GM19351 (cell line): ENCODE results near the gene PTPA.

Experiments
- ATAC-seq: cut with Tn5 transposase; IDR thresholded peaks from one replicate; pipeline ENCODE4 v1.9.1; 2021; ENCODE audit warnings: mild to moderate bottlenecking, moderate library complexity; ENCODE audit not compliant: unreplicated experiment

The PTPA gene

GRCh38 chr9:129110740-129111527 is at the start of gene PTPA, which contains the start of gene CRAT:
PTPA (plus strand) TSS chr9:129111415; CDS start chr9:129111601, 186 bp downstream.
CRAT (minus strand) TSS chr9:129110793; CDS start chr9:129110509, 284 bp downstream.
- ATAC-seq, result peak; percentile 77

- ATAC-seq, result no peak
These were observed 48.2 kb upstream of the PTPA start for GRCh38 chr9:129063061-129063460.

DNA sequence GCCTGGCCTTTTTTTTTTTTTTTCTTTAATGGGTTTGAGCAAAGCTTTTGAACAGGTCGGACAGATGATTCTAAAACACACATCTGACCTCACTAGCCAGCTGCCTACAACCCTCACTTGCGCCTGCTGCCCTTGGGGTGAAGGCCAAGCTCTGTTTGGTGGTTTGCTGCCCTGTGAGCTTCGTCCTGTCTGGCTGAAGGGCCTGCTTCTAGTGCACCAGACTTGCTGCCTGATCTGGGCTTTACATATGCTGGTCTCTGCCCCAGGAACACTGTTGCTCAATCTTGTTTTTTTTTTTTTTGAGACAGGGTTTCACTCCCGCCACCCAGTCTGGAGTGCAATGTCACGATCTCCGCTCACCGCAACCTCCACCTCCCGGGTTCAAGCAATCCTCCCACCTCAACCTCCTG is 46.7 kb upstream of the PTPA start:
- no peak for ATAC-seq

DNA sequence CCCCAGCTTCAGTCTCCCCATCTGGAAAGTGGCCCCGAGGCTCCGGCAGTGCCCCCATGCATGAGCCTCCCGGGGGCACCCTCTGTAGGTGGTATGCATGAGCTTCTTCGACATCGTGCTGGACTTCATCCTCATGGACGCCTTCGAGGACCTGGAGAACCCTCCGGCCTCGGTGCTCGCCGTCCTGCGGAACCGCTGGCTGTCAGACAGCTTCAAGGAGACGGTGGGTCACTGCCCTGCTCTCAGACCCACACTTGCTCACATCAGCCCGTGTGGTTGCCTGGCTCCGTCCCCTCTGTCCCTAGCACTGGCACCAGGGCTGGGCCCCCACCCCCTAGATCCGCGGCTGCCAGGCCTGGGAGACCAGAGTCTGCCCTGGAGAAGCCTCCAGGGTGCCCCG is 43.1 kb upstream of the PTPA start:
- no peak for ATAC-seq

GRCh38 chr9:129068990-129069861 is 42.0 kb upstream of the PTPA start:
- ATAC-seq, result no peak

DNA sequence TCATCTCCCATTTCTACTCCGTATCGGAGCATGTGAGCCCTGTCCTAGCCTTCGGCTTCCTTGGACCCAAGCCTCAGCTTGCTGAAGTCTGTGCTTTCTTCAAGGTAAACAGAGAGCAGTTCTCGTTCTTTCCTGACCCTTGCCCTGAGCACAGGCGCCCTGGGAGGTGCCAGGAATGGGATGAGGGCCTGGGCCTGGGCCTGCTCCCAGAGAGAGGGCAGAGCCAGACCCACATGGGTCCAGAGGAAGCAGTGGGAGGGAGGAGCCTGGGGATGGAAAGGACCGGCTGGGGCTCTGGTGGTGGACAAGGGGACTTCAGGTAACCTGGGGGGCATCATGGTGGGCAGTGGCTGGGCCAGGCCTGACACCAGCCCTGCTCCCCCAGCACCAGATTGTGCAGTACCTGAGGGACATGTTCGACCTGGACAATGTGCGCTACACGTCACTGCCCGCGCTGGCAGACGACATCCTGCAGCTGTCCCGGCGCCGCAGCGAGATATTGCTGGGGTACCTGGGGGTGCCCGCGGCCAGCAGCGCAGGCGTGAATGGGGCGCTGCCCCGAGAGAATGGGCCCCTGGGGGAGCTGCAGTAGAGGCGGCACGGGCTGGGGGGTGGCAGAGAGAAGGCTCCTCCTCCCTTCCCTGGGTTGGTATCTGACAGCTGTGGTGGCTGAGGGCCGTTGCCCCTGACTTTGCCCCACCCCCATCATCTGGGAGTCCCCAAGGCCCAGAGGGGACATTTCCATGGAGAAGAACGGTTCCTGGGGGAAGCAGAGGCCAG is 41.2 kb upstream of the PTPA start:
- no peak for ATAC-seq

GRCh38 chr9:129070696-129071525 is 40.3 kb upstream of the PTPA start:
- ATAC-seq, result no peak

DNA sequence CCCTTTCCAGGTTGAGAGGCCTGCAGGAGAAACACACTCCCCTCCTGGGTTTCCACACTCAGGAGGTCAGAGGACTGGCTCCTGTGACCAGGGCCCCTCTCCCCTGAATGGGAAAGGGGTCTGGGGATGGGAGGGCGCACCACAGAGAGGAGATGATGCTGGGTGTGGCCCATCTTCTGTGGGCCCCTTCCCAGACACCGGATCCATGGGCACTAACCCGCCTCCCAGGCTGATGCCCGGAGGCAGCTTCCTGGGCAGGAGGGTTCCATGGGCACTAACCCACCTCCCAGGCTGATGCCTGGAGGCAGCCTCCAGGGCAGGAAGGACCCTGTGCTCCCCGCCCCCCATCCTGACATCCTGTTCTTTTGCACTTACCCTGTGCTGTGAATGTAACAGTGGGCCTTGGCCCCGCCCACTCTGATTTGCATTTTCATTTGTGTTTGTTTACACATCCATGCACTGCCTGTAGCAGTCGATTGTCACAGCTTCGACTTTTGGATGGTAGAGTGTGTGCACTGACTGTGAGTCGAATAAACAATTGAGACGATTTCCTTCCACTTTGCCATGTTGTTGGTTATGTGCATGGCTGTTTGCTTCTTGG is 39.6 kb upstream of the PTPA start:
- ATAC-seq, result no peak

DNA sequence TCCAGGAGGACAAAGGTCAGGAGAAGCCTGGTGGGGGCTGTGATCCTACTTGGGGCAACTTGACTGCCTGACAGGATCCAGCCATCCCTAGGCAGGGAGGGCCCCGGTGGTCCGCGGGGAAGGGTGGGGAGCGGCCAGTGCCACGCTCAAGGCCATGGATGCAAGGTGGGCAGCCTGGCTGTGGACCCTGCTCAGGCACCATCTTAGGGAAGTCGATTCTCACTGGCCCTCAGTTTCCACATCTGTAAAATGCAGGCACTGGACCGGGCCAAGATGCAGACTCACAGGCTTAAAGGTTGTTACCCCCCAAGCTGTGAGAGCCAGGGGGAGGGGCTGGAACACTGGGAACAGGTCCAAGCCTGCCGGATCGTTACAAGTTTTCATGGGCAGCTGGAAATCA is 39.0 kb upstream of the PTPA start:
- ATAC-seq, result no peak

DNA sequence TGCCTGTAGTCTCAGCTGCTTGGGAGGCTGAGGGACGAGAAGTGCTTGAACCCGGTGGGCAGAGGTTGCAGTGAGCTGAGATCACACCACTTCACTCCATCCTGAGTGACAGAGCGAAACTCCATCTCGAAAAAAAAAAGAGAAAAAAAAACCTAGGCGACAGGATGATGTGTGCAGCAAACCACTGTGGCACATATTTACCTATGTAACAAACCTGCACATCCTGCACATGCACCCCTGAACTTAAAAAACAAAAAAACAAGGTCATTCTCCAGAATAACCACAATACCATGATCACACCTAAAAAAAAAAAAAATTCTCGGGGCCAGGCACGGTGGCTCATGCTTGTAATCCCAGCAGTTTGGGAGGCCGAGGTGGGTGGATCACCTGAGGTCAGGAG is 37.8 kb upstream of the PTPA start:
- no peak for ATAC-seq

DNA sequence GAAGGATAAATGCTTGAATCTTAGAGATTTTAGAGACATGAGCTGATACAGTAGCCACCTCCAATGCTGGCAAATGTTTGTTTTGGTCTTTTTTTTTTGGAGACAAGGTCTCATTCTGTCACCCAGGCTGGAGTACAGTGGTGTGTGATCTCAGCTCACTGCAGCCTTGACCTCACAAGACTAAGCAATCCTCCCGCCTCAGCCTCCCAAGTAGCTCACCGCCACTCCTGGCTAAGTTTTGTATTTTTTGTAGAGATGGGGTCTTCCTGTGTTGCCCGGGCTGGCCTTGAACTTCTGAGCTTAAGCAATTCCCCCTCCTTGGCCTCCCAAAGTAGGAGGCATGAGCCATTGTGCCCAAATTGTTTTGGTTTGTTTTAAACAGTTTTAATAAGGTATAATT is 37.1 kb upstream of the PTPA start:
- no peak for ATAC-seq

DNA sequence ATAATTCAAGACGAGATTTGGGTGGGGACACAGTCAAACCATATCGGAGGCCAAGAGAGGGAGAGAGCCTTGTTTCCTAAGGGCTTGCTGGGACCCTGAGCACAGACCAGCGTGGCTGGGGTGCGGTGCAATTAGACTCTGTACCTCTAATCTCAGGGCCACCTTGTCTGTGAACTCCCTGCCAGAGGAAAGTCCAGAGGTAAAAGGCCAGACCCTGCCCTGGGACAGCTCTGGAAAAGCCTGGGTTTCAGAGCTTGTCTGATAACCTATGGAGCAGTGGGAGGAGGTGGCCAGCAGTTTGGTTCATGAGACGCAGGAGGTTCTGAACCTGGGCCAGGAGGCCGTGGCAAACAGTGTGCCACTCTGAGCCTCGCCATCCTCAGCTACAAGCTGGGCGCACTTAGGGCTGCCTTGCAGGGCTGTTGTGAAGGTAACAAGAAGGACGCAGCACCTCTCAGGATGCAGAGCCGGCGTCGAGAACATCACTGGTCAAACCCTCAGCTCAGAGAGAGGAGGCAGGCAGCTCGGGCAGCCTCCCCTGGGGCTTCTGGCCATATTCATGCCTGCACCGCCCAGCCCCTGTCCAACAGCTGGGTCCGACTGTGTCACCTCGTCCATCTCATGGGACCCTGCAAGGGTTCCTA is 35.1 kb upstream of the PTPA start:
- ATAC-seq, result no peak

DNA sequence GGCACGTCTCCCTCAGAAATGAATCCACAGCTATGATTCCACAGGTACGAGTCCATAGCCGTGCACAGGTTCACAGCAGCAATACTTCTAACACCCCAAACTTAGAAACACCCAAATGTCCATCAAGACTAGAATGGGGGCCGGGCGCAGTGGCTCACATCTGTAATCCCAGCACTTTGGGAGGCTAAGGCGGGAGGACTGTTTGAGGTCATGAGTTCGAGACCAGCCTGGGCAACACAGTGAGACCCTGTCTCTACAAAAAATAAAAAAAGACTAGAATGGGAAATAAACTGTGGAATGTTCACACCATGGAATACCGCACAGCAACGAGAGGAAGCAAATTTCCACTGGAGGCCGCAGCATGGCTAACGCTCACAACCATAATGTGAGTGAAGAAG is 34.6 kb upstream of the PTPA start:
- ATAC-seq, result no peak

DNA sequence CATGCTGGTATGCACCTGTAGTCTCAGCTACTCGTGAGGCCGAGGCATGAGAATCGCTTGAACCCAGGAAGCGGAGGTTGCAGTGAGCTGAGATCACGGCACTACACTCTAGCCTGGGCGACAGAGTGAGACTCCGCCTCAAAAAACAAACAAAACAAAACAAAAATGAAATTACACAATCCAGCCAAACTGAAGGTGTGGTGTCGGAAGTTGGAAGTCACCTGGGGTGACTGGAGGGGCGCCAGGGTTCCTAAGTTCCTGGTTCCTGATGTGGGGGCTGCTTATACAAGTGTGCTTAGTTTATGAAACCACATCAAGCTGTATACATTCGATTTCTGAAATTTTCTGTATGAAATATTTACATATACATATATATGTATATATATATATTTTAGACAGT is 34.0 kb upstream of the PTPA start:
- ATAC-seq, result no peak

DNA sequence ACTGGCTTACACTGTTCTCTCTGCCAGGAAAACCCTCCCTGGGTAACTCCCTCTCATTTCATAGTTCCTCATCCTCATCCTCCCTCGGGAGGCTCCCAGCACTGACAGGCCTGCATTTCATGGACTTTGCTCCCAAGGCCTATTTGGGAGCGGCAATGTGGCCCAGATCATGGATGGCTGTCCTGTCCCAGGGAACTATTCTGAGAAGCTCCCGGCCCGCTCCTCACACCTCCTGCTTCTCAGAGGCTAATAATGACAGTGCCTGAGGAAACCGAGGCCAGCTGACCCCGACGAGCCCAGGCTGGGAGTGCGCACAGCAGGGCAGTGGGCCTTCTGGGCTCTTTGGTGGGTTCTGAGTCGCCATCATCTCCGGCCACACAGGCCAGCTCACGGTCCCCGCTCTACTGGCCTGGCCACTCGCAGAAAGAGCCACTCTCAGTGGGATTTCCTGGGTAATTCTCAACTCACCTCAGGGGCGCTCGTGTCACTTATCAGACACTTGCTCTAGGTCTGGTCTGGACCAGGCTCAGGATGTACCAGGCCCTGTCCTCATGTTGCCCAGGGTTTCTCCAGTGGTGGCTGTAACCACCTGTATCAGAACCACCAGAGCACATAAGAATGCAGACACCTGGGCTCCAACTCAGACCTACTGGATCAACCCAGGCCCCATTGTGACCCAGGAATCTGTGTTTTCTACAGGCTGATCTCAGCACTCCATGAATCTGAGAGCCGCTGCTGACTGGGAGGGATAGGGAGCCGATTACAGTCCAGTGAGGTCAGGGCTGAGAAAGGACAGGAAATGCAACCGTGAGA is 32.3 kb upstream of the PTPA start:
- no peak for ATAC-seq

DNA sequence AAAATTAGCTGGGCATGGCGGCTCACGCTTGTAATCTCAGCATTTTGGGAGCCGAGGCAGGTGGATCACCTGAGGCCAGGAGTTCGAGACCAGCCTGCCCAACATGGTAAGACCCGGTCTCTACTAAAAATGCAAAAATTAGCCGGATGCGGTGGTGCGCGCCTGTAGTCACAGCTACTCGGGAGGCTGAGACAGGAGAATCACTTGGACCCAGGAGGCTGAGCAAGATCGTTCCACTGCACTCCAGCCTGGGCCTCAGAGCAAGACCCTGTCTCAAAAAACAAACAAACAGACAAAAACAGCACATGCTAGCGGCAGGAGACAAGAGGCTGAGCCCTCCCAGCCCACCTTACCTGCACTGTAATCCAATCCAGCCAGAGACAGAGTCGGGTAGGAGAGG is 31.4 kb upstream of the PTPA start:
- ATAC-seq, result no peak

GRCh38 chr9:129080298-129080600 is 31.0 kb upstream of the PTPA start:
- no peak for ATAC-seq

DNA sequence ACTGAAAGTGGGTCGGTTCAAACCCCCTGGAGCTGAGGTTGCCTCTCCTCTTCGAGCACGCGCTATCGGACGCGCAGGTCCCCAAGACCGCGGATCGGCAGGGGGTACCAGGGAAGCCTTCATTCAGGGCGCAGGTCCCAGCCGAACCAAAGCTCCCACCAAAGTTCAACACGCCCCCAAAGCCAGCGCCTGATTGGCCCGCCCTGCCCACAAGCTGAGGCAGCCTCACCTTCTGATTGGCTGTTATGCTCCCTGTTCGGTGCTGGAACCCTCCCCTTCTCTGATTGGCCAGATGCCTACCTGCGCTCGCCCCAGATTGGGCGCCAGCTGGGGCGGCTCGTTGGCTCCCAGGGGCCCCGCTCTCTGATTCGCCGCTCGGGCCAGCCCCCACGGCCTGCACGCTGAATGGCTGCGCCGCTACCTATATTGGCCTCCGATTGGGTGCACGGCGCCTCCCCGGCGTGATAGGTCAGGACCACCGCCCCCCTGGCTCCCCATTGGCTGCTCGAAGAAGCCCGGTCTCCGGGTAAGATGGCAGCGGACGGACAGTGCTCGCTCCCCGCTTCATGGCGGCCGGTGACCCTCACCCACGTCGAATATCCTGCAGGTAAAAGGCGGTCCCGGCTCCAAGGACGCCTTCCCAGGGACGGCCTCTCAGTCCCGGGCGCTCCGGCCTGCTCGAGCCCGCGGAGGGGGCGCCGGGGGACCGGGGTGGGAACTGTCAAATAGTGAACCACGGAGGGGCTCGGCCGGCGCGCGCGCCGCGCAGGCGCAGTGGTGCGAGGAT is 30.4 kb upstream of the PTPA start, which contains the start of gene DOLPP1:
TSS of gene DOLPP1 (plus strand) at position 511 of the 787 bp plus-strand sequence. CDS start at position 532, 21 bp downstream.
- peak; percentile 94 for ATAC-seq
